Erythroblast (primary cell): ENCODE data around the gene ADGRL1.

Experiments
- DNase-seq, 2 experiments: peaks; one replicate each; lab custom pipeline; 2025; lab: John Stamatoyannopoulos, UW
- GATA1 ChIP-seq: IDR thresholded peaks from 2 replicates; pipeline ENCODE4 v1.6.1; 2011; ENCODE audit warnings: low read depth, mild to moderate bottlenecking, control low read depth, low read length, moderate library complexity
- POLR2A ChIP-seq: IDR thresholded peaks from 2 replicates; pipeline ENCODE4 v1.6.1; 2011; ENCODE audit warnings: mild to moderate bottlenecking, low read length

ADGRL1 gene

GRCh38 chr19:14127176-14127575 is 78.8 kb downstream of the ADGRL1 start:
- DNase-seq, result no peak

GRCh38 chr19:14122924-14123323 is 83.0 kb downstream of the ADGRL1 start:
- TF ChIP-seq GATA1, result no peak
- TF ChIP-seq POLR2A, result no peak
- DNase-seq, result no peak

More at GRCh38 chr19:14127176-14127575, 78.8 kb downstream of the ADGRL1 start:
- TF ChIP-seq POLR2A (no peak), GATA1 (no peak)

- no peak for DNase-seq
- no peak for TF ChIP-seq POLR2A
- no peak for TF ChIP-seq GATA1
Measured at GRCh38 chr19:14120497-14120780, 85.5 kb downstream of the ADGRL1 start.

GRCh38 chr19:14119644-14120496 is 86.1 kb downstream of the ADGRL1 start:
- TF ChIP-seq GATA1 (no peak), POLR2A (no peak)

GRCh38 chr19:14119146-14119545 is 86.8 kb downstream of the ADGRL1 start:
- no peak for DNase-seq
- no peak for TF ChIP-seq POLR2A
- TF ChIP-seq GATA1, result no peak

More at GRCh38 chr19:14119644-14120496, 86.1 kb downstream of the ADGRL1 start:
- no peak for DNase-seq

- TF ChIP-seq POLR2A (no peak), GATA1 (no peak)
- DNase-seq, result peak; percentile 50 to 59
Measured at GRCh38 chr19:14118165-14119051, 87.6 kb downstream of the ADGRL1 start.

- no peak for TF ChIP-seq GATA1
- TF ChIP-seq POLR2A, result no peak
- peak; percentile 99 for DNase-seq
Measured at GRCh38 chr19:14117668-14118164, 88.3 kb downstream of the ADGRL1 start, which contains the start of gene PRKACA. PRKACA (minus strand) TSS chr19:14117762; CDS start chr19:14117547, 215 bp downstream.

- no peak for DNase-seq
- TF ChIP-seq GATA1 (no peak), POLR2A (no peak)
Measured at GRCh38 chr19:14116918-14117578, 88.9 kb downstream of the ADGRL1 start.

- TF ChIP-seq GATA1 (no peak), POLR2A (no peak)
- DNase-seq, result no peak
Measured at GRCh38 chr19:14116525-14116917, 89.4 kb downstream of the ADGRL1 start.

- no peak for TF ChIP-seq POLR2A
- TF ChIP-seq GATA1, result no peak
Measured at GRCh38 chr19:14115756-14116155, 90.2 kb downstream of the ADGRL1 start.

GRCh38 chr19:14114854-14115253 is 91.1 kb downstream of the ADGRL1 start:
- TF ChIP-seq GATA1 (no peak), POLR2A (no peak)
- DNase-seq, result peak; percentile 61 to 71

More at GRCh38 chr19:14115756-14116155, 90.2 kb downstream of the ADGRL1 start:
- no peak for DNase-seq

- no peak for TF ChIP-seq GATA1
- no peak for TF ChIP-seq POLR2A
Measured at GRCh38 chr19:14114439-14114838, 91.5 kb downstream of the ADGRL1 start.

GRCh38 chr19:14113762-14114414 is 92.1 kb downstream of the ADGRL1 start:
- no peak for TF ChIP-seq POLR2A
- DNase-seq, result peak; percentile 77 to 80

More at GRCh38 chr19:14114439-14114838, 91.5 kb downstream of the ADGRL1 start:
- no peak for DNase-seq
